Naive thymus-derived CD8-positive, alpha-beta T cell (primary cell): ENCODE measurements around the gene SPEG. TPM values are rescaled to one million over a fixed set of nuclear protein-coding genes. Genes with fewer than 3 reads are reported as not detected.

ENCODE experiments used
- ATAC-seq, 2 donors: fragments of 150-1000 bp; cut with Tn5 transposase in 1 of 2; sonication (Bioruptor Pico), chemical (Tn5 transposase) in 1 of 2; 1 replicate in 1 of 2; 2 replicates in 1 of 2; pipeline ENCODE4 v1.10.0; 2021; ENCODE audit warnings: mild to moderate bottlenecking in 2 of 2, moderate library complexity in 2 of 2
- POLR2A ChIA-PET: fragments of 350-600 bp; sonication (Branson Sonifier 250); formaldehyde crosslinking; loops from one replicate; lab custom pipeline; 2021; ENCODE audit warnings: antibody characterized with exemption; lab: Charles Lee
- DNase-seq, 10 donors: peaks; one replicate each; pipeline versions ENCODE4 v3.0.0 to v3.0.0-alpha.2; 2020 to 2022
- H3K27ac Mint-ChIP-seq, 10 donors: one replicate each; pipeline ENCODE4 v1.8.0; 2020 to 2022; ENCODE audit warnings: mild to moderate bottlenecking in 10 of 10, mixed read lengths in 10 of 10, moderate library complexity in 4 of 10, inconsistent platforms in 1 of 10
- H3K27me3 Mint-ChIP-seq, 5 donors: one replicate each; pipeline ENCODE4 v1.8.0; 2021 to 2022; ENCODE audit warnings: mixed read lengths in 5 of 5
- H3K36me3 Mint-ChIP-seq, 3 donors: one replicate each; pipeline ENCODE4 v1.8.0; 2020 to 2022; ENCODE audit warnings: mixed read lengths in 3 of 3, mild to moderate bottlenecking in 2 of 3, inconsistent platforms in 1 of 3
- H3K4me1 Mint-ChIP-seq, 4 donors: one replicate each; pipeline ENCODE4 v1.8.0; 2021 to 2022; ENCODE audit warnings: mixed read lengths in 4 of 4
- H3K4me3 Mint-ChIP-seq, 10 donors: one replicate each; pipeline ENCODE4 v1.8.0; 2020 to 2022; ENCODE audit warnings: mild to moderate bottlenecking in 10 of 10, mixed read lengths in 10 of 10, moderate library complexity in 6 of 10, inconsistent platforms in 1 of 10
- H3K9me3 Mint-ChIP-seq, 9 donors: one replicate each; pipeline ENCODE4 v1.8.0; 2020 to 2022; ENCODE audit warnings: mixed read lengths in 9 of 9, mild to moderate bottlenecking in 3 of 9, inconsistent platforms in 1 of 9, moderate library complexity in 1 of 9
- polyA plus RNA-seq, 3 donors: library from polyadenylated mRNA; unstranded; fragments of 300-500 nt; fragmentation: Illumina TruSeq; gene quantifications; one replicate each; pipeline ENCODE4 v1.2.3, GENCODE V29; 2021
- total RNA-seq, 8 experiments: library from RNA in 2 of 8; stranded (reverse) in 2 of 8; gene quantifications; one replicate each; pipeline ENCODE4 v1.2.3 and lab custom pipeline; 2021 to 2026

SPEG gene
- total and polyA plus RNA-seq, 5 experiments from 2014 or later = 1.6 to 22.5 (median 3.0) TPM

- DNase-seq (no peak), ATAC-seq (no peak)
- peaks cover 4 to 12% (median 9%) of the 10 kb centered on the region in 4 donors for H3K4me1 Mint-ChIP-seq
- H3K4me3 Mint-ChIP-seq = peak overlapping the region in 4 of 10 donors; percentile 22 to 55 (median 34)
- peaks cover 14 to 54% (median 34%) of the 10 kb centered on the region in 5 donors for H3K27me3 Mint-ChIP-seq
- peaks cover 4 to 18% (median 10%) of the 10 kb centered on the region in 3 donors for H3K36me3 Mint-ChIP-seq
- POLR2A ChIA-PET = no interaction called here
- peak overlapping the region in 1 of 10 donors; percentile 48 for H3K27ac Mint-ChIP-seq
- H3K9me3 Mint-ChIP-seq = no peaks in the 10 kb centered on the region
These were observed 48.2 kb downstream of the SPEG start for GRCh38 chr2:219482674-219483405.

DNA sequence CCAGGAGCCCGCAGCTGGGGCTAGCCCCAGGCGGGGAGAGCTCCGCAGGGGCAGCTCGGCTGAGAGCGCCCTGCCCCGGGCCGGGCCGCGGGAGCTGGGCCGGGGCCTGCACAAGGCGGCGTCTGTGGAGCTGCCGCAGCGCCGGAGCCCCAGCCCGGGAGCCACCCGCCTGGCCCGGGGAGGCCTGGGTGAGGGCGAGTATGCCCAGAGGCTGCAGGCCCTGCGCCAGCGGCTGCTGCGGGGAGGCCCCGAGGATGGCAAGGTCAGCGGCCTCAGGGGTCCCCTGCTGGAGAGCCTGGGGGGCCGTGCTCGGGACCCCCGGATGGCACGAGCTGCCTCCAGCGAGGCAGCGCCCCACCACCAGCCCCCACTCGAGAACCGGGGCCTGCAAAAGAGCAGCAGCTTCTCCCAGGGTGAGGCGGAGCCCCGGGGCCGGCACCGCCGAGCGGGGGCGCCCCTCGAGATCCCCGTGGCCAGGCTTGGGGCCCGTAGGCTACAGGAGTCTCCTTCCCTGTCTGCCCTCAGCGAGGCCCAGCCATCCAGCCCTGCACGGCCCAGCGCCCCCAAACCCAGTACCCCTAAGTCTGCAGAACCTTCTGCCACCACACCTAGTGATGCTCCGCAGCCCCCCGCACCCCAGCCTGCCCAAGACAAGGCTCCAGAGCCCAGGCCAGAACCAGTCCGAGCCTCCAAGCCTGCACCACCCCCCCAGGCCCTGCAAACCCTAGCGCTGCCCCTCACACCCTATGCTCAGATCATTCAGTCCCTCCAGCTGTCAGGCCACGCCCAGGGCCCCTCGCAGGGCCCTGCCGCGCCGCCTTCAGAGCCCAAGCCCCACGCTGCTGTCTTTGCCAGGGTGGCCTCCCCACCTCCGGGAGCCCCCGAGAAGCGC, 49.1 kb downstream of the SPEG start:
- Mint-ChIP-seq H3K27me3 (peaks cover 14 to 57% (median 34%) of the 10 kb centered on the region in 5 donors), H3K36me3 (peaks cover 4 to 18% (median 10%) of the 10 kb centered on the region in 3 donors), H3K27ac (peak overlapping the region in 1 of 10 donors; percentile 12), H3K4me1 (peaks cover 4 to 12% (median 9%) of the 10 kb centered on the region in 4 donors), H3K4me3 (peak overlapping the region; percentile 63 to 84 (median 76)), H3K9me3 (no peaks in the 10 kb centered on the region)
- DNase-seq = peak in 2 of 10 donors; percentile 13 to 18
- ATAC-seq = peak; percentile 61 to 72
- POLR2A ChIA-PET = no interaction called here

DNA sequence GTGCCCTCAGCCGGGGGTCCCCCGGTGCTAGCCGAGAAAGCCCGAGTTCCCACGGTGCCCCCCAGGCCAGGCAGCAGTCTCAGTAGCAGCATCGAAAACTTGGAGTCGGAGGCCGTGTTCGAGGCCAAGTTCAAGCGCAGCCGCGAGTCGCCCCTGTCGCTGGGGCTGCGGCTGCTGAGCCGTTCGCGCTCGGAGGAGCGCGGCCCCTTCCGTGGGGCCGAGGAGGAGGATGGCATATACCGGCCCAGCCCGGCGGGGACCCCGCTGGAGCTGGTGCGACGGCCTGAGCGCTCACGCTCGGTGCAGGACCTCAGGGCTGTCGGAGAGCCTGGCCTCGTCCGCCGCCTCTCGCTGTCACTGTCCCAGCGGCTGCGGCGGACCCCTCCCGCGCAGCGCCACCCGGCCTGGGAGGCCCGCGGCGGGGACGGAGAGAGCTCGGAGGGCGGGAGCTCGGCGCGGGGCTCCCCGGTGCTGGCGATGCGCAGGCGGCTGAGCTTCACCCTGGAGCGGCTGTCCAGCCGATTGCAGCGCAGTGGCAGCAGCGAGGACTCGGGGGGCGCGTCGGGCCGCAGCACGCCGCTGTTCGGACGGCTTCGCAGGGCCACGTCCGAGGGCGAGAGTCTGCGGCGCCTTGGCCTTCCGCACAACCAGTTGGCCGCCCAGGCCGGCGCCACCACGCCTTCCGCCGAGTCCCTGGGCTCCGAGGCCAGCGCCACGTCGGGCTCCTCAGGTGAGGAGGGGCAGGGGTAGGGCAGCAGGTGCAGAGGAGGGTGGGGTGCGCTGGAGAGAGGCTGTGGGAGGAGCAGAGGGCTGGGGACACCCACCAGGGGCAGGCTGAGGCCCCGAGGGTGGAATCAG, 49.9 kb downstream of the SPEG start:
- DNase-seq (peak in 2 of 10 donors; percentile 21 to 26), ATAC-seq (peak; percentile 70 to 71)
- H3K4me3 Mint-ChIP-seq = peak overlapping the region; percentile 63 to 84 (median 76)
- POLR2A ChIA-PET = no interaction called here
- no peaks in the 10 kb centered on the region for H3K9me3 Mint-ChIP-seq
- peaks cover 4 to 16% (median 10%) of the 10 kb centered on the region in 3 donors for H3K36me3 Mint-ChIP-seq
- no peak overlapping the region for H3K27ac Mint-ChIP-seq
- peaks cover 14 to 57% (median 34%) of the 10 kb centered on the region in 5 donors for H3K27me3 Mint-ChIP-seq
- H3K4me1 Mint-ChIP-seq = peaks cover 4 to 12% (median 9%) of the 10 kb centered on the region in 4 donors

GRCh38 chr2:219485201-219485580, 50.5 kb downstream of the SPEG start:
- Mint-ChIP-seq H3K27ac (no peak overlapping the region), H3K27me3 (peaks cover 14 to 57% (median 34%) of the 10 kb centered on the region in 5 donors), H3K9me3 (no peaks in the 10 kb centered on the region), H3K4me1 (peaks cover 4 to 12% (median 9%) of the 10 kb centered on the region in 4 donors), H3K36me3 (peaks cover 4 to 16% (median 10%) of the 10 kb centered on the region in 3 donors), H3K4me3 (peak overlapping the region in 9 of 10 donors; percentile 28 to 74 (median 51))
- DNase-seq (no peak), ATAC-seq (no peak)
- POLR2A ChIA-PET = no interaction called here

DNA sequence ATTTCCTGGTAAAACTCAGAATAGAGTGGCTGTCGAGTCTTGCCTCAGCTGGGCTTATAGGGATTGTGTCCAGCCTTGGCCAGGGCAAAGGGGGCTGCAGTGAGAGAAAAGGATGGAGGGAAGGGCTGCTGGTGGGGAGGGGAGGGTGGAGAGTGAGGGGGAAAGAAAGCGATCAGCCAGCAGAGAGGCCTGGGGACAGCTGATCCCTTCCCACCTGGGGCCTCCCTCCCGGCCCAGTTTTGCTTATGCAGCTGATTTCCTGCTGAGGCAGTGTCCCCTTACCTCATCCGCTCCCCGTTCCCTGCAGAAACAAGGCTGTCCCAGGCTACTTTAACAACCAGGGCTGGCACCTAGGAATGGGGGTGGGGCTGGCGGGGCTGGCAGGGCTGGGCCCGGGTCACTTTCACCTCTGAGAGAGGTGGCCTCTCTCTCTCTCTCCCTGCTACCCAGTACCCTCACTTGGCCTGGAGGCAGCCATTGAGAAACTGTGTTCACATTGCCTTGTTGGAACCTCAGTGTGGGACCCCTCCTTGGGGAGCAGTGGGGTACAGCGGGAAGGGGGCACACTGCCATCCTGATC, 51.8 kb downstream of the SPEG start:
- DNase-seq (no peak), ATAC-seq (no peak)
- POLR2A ChIA-PET = interaction anchor here (0.6 kb wide), 1 partner anchor 352 kb away, joined by 4 read pairs; no protein-coding TSS in a partner anchor
- no peak overlapping the region for H3K27ac Mint-ChIP-seq
- H3K9me3 Mint-ChIP-seq = no peaks in the 10 kb centered on the region
- H3K4me1 Mint-ChIP-seq = peaks cover 1 to 12% (median 9%) of the 10 kb centered on the region in 4 donors
- H3K27me3 Mint-ChIP-seq = peaks cover 13 to 57% (median 29%) of the 10 kb centered on the region in 5 donors
- H3K36me3 Mint-ChIP-seq = peaks cover 2 to 11% (median 2%) of the 10 kb centered on the region in 3 donors
- H3K4me3 Mint-ChIP-seq = no peak overlapping the region

DNA sequence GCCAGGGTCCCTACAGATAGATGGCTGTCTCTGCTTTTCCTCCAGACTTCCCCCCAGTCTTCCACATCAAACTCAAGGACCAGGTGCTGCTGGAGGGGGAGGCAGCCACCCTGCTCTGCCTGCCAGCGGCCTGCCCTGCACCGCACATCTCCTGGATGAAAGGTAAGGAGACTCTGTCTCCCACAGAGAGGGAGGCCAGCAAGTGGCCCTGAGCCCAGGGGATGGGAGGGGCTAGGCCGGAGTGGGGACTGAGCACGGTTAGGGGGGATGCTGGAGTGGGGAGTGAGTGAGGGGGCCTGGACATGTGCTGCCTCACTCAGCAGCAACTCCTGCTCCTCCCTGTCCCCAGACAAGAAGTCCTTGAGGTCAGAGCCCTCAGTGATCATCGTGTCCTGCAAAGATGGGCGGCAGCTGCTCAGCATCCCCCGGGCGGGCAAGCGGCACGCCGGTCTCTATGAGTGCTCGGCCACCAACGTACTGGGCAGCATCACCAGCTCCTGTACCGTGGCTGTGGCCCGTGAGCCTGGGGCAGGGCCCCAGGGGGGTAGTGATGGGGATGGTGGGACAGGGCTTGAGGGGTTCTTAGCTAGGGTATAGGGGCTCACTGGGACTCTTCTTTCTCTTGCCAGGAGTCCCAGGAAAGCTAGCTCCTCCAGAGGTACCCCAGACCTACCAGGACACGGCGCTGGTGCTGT, 53.7 kb downstream of the SPEG start:
- peaks cover 12 to 54% (median 24%) of the 10 kb centered on the region in 5 donors for H3K27me3 Mint-ChIP-seq
- ATAC-seq = no peak
- POLR2A ChIA-PET = no interaction called here

GRCh38 chr2:219488844-219489194, 54.2 kb downstream of the SPEG start:
- peaks cover 12 to 58% (median 27%) of the 10 kb centered on the region in 5 donors for H3K27me3 Mint-ChIP-seq
- POLR2A ChIA-PET = no interaction called here
- H3K4me3 Mint-ChIP-seq = no peak overlapping the region
- no peaks in the 10 kb centered on the region for H3K9me3 Mint-ChIP-seq
- ATAC-seq = no peak
- H3K36me3 Mint-ChIP-seq = peaks cover 0 to 2% (median 0%) of the 10 kb centered on the region in 3 donors
- no peak overlapping the region for H3K27ac Mint-ChIP-seq
- peaks cover 1 to 11% (median 9%) of the 10 kb centered on the region in 4 donors for H3K4me1 Mint-ChIP-seq
- no peak for DNase-seq

More for the DNA sequence above, 53.7 kb downstream of the SPEG start:
- Mint-ChIP-seq H3K4me1 (peaks cover 1 to 12% (median 9%) of the 10 kb centered on the region in 4 donors), H3K9me3 (no peaks in the 10 kb centered on the region), H3K27ac (no peak overlapping the region), H3K36me3 (peaks cover 0 to 2% (median 0%) of the 10 kb centered on the region in 3 donors), H3K4me3 (no peak overlapping the region)
- no peak for DNase-seq

DNA sequence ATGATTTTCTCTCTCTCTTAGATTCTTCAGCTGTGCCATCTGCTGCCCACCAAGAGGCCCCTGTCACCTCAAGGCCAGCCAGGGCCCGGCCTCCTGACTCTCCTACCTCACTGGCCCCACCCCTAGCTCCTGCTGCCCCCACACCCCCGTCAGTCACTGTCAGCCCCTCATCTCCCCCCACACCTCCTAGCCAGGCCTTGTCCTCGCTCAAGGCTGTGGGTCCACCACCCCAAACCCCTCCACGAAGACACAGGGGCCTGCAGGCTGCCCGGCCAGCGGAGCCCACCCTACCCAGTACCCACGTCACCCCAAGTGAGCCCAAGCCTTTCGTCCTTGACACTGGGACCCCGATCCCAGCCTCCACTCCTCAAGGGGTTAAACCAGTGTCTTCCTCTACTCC, 54.7 kb downstream of the SPEG start:
- DNase-seq (no peak), ATAC-seq (no peak)
- POLR2A ChIA-PET = no interaction called here
- Mint-ChIP-seq H3K36me3 (peaks cover 0 to 2% (median 0%) of the 10 kb centered on the region in 3 donors), H3K4me1 (peaks cover 0 to 7% (median 4%) of the 10 kb centered on the region in 4 donors), H3K27me3 (peaks cover 12 to 58% (median 29%) of the 10 kb centered on the region in 5 donors), H3K9me3 (no peaks in the 10 kb centered on the region), H3K4me3 (no peak overlapping the region), H3K27ac (no peak overlapping the region)

DNA sequence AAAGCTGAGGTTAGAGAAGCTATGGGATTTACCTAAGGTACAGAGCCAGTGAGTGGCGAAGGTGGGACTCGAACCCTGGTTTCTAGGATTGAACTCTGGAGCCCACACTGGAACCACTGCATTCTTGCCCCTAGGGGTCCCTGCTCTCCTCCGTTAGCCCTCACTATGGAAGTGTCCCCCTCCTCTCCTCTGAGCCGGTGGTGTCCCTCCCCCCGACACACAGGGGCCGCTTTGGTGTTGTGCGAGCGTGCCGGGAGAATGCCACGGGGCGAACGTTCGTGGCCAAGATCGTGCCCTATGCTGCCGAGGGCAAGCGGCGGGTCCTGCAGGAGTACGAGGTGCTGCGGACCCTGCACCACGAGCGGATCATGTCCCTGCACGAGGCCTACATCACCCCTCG, 55.5 kb downstream of the SPEG start:
- POLR2A ChIA-PET = no interaction called here
- peaks cover 0 to 4% (median 2%) of the 10 kb centered on the region in 4 donors for H3K4me1 Mint-ChIP-seq
- H3K27ac Mint-ChIP-seq = no peak overlapping the region
- H3K27me3 Mint-ChIP-seq = peaks cover 14 to 63% (median 36%) of the 10 kb centered on the region in 5 donors
- ATAC-seq (no peak), DNase-seq (no peak)
- no peaks in the 10 kb centered on the region for H3K9me3 Mint-ChIP-seq
- peaks cover 0 to 2% (median 0%) of the 10 kb centered on the region in 3 donors for H3K36me3 Mint-ChIP-seq
- H3K4me3 Mint-ChIP-seq = no peak overlapping the region

DNA sequence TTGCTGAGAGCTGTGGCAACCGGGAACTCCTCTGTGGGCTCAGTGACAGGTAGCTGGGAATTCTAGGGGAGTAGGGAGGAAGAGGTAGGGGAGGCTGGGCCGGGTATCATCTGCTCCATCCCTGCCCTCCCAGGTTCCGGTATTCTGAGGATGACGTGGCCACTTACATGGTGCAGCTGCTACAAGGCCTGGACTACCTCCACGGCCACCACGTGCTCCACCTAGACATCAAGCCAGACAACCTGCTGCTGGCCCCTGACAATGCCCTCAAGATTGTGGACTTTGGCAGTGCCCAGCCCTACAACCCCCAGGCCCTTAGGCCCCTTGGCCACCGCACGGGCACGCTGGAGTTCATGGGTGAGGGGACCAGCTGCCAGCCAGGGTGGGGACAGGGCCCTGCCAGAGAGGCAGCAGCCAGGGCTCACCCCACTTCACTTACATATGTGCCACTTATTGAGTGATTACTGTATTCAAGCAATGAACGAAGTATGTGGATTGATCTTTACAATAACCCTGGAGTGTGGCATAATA, 56.0 kb downstream of the SPEG start:
- Mint-ChIP-seq H3K27ac (no peak overlapping the region), H3K9me3 (no peaks in the 10 kb centered on the region), H3K36me3 (peaks cover 0 to 2% (median 0%) of the 10 kb centered on the region in 3 donors), H3K4me1 (peaks cover 0 to under 1% (median under 1%) of the 10 kb centered on the region in 4 donors), H3K27me3 (peaks cover 12 to 64% (median 36%) of the 10 kb centered on the region in 5 donors), H3K4me3 (no peak overlapping the region)
- POLR2A ChIA-PET = no interaction called here
- DNase-seq (no peak), ATAC-seq (no peak)
